MCF 10A (cell line): ENCODE data around the gene SEMA3D. TPM values are rescaled to one million over a fixed set of nuclear protein-coding genes. Genes with fewer than 3 reads are reported as not detected.

ENCODE experiments used
- BruUV-seq: library from RNA; stranded (reverse); fragments of 400-500 nt; replicated peaks from 2 replicates; lab custom pipeline; 2021; lab: Mats Ljungman, UMichigan
- CTCF ChIA-PET: fragments of 300-600 bp; sonication (Branson Sonifier 250); formaldehyde crosslinking; extraction: SDS; loops from one replicate; lab custom pipeline; 2021; ENCODE audit warnings: antibody characterized with exemption, inconsistent platforms; lab: Yijun Ruan, JAX
- POLR2A ChIA-PET: fragments of 300-600, 350-650 bp; sonication (Branson Sonifier 250); formaldehyde crosslinking; extraction: SDS; loops from one replicate; lab custom pipeline; 2020; ENCODE audit warnings: antibody characterized with exemption, inconsistent platforms; lab: Yijun Ruan, JAX
- DNase-seq: peaks from one replicate; pipeline ENCODE4 v3.0.0-alpha.2; 2018; ENCODE audit not compliant: unreplicated experiment
- H3K27ac Mint-ChIP-seq: one replicate; pipeline ENCODE4 v1.8.0; 2022; ENCODE audit warnings: mild to moderate bottlenecking, low read depth, mixed read lengths; ENCODE audit not compliant: unreplicated experiment
- H3K27me3 Mint-ChIP-seq: one replicate; pipeline ENCODE4 v1.8.0; 2022; ENCODE audit warnings: mixed read lengths; ENCODE audit not compliant: insufficient read depth, unreplicated experiment
- H3K36me3 Mint-ChIP-seq: one replicate; pipeline ENCODE4 v1.8.0; 2022; ENCODE audit warnings: mild to moderate bottlenecking, moderate library complexity, mixed read lengths; ENCODE audit not compliant: insufficient read depth, unreplicated experiment
- H3K4me1 Mint-ChIP-seq: one replicate; pipeline ENCODE4 v1.8.0; 2022; ENCODE audit warnings: mixed read lengths; ENCODE audit not compliant: insufficient read depth, unreplicated experiment
- H3K4me3 Mint-ChIP-seq: one replicate; pipeline ENCODE4 v1.8.0; 2022; ENCODE audit warnings: mild to moderate bottlenecking, moderate library complexity, mixed read lengths; ENCODE audit not compliant: unreplicated experiment
- H3K9me3 Mint-ChIP-seq: one replicate; pipeline ENCODE4 v1.8.0; 2022; ENCODE audit warnings: mixed read lengths; ENCODE audit not compliant: unreplicated experiment
- intact Hi-C: fragments of 100-400 bp; cut with micrococcal nuclease; formaldehyde crosslinking; loops from 2 replicates; pipeline ENCODE4 v1.14.1; 2022
- total RNA-seq: library from RNA; stranded (reverse); gene quantifications from 2 replicates; pipeline ENCODE4 v1.2.3, GENCODE V29; 2022
- TF ChIP-seq, protein P1 (sequence below): fragments of 200-600 bp; IDR thresholded peaks from one replicate; pipeline ENCODE4 v1.8.0; 2022; ENCODE audit warnings: antibody characterized with exemption, mild to moderate bottlenecking; ENCODE audit not compliant: unreplicated experiment

The SEMA3D gene
- total RNA-seq, 1 experiment from 2014 or later, result not detected

GRCh38 chr7:85079434-85079833 is 107.4 kb downstream of the SEMA3D start:
- intact Hi-C loops, result no loop called here

DNA sequence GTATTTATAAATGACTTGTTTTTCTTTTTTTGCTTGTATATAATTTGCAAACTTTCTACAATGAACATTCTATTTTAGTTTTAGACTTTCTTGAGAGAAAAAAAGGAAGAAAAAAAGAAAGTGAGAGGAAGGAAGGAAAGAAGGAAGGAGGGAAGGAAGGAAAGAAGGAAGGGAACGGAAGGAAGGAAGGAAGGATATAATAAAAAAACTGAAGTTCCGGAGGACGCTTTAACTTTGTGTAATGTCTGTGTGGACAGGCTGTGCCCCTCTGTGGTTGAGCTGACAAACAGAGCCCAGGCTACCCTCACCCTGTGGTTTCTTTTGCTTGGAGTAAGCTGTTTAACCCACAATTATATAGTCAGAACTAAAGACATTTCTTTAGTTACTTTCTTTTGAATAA is 108.7 kb downstream of the SEMA3D start:
- Mint-ChIP-seq H3K27me3 (peaks cover 31% of the 10 kb centered on the region), H3K27ac (no peak overlapping the region), H3K9me3 (no peaks in the 10 kb centered on the region), H3K4me1 (no peaks in the 10 kb centered on the region), H3K36me3 (no peaks in the 10 kb centered on the region), H3K4me3 (no peak overlapping the region)
- no TSS peak for BruUV-seq
- TF ChIP-seq, protein P1, sequence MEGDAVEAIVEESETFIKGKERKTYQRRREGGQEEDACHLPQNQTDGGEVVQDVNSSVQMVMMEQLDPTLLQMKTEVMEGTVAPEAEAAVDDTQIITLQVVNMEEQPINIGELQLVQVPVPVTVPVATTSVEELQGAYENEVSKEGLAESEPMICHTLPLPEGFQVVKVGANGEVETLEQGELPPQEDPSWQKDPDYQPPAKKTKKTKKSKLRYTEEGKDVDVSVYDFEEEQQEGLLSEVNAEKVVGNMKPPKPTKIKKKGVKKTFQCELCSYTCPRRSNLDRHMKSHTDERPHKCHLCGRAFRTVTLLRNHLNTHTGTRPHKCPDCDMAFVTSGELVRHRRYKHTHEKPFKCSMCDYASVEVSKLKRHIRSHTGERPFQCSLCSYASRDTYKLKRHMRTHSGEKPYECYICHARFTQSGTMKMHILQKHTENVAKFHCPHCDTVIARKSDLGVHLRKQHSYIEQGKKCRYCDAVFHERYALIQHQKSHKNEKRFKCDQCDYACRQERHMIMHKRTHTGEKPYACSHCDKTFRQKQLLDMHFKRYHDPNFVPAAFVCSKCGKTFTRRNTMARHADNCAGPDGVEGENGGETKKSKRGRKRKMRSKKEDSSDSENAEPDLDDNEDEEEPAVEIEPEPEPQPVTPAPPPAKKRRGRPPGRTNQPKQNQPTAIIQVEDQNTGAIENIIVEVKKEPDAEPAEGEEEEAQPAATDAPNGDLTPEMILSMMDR, result no peak
- ChIA-PET CTCF (no interaction called here), POLR2A (no interaction called here)
- intact Hi-C loops, result no loop called here
- no peak for DNase-seq

More at GRCh38 chr7:85079434-85079833, 107.4 kb downstream of the SEMA3D start:
- ChIA-PET POLR2A (no interaction called here), CTCF (no interaction called here)
- Mint-ChIP-seq H3K9me3 (no peaks in the 10 kb centered on the region), H3K4me3 (no peak overlapping the region), H3K36me3 (no peaks in the 10 kb centered on the region), H3K4me1 (no peaks in the 10 kb centered on the region), H3K27ac (no peak overlapping the region), H3K27me3 (peaks cover 32% of the 10 kb centered on the region)
- no TSS peak for BruUV-seq
- TF ChIP-seq, protein P1, result no peak
- DNase-seq, result no peak

DNA sequence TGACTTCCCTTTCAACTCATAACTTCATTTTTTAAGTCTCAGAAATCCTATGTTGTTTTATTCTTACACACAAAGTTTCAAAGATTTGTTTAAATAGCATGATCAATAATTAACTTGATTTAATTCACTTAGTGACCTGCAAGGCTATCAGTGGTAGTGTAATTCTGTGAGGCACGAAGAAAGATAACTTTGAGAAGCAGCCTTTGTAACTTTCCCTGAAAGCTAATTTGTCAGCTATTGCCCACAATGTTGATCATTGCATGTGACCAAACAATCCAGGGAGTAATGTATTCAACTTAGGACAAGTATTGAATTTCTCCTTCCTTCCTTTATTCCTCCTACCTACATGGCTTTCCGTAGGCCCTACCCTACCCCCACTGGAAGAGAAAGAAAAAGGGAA is 111.0 kb downstream of the SEMA3D start:
- ChIA-PET CTCF (interaction anchor here (1.0 kb wide), 1 partner anchor 34 kb away, joined by 3 read pairs; no protein-coding TSS in a partner anchor), POLR2A (no interaction called here)
- intact Hi-C loops, result no loop called here
- Mint-ChIP-seq H3K9me3 (no peaks in the 10 kb centered on the region), H3K4me3 (no peak overlapping the region), H3K27me3 (peaks cover 31% of the 10 kb centered on the region), H3K36me3 (no peaks in the 10 kb centered on the region), H3K4me1 (no peaks in the 10 kb centered on the region), H3K27ac (no peak overlapping the region)
- no TSS peak for BruUV-seq
- no peak for DNase-seq
- TF ChIP-seq, protein P1, result no peak

DNA sequence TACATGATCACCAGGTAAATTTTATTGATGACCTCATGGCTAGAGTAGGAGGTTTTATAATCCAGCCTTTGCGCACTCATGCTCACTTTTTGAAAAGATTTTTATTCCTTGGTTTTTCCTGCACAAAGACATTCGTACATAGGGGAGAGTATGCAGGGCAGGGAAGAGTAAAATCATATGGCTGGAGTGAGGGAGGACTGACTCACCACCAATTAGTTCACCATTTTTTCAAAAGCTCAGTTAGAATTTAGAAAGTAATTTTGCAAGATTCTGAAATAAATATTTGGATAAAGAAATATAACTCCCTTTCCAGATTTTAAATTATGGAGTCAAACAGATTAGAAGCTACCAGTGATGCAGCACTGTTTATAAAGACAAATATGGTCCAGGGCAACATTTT is 111.9 kb downstream of the SEMA3D start:
- Mint-ChIP-seq H3K4me3 (no peak overlapping the region), H3K4me1 (no peaks in the 10 kb centered on the region), H3K27ac (no peak overlapping the region), H3K36me3 (no peaks in the 10 kb centered on the region), H3K9me3 (no peaks in the 10 kb centered on the region), H3K27me3 (peaks cover 24% of the 10 kb centered on the region)
- ChIA-PET POLR2A (interaction anchor here (0.7 kb wide), 1 partner anchor 9 kb away, joined by 3 read pairs; no protein-coding TSS in a partner anchor), CTCF (interaction anchor here (0.5 kb wide), 1 partner anchor 1295 kb away, joined by 3 read pairs; no protein-coding TSS in a partner anchor)
- BruUV-seq, result no TSS peak
- DNase-seq, result no peak
- intact Hi-C loops, result no loop called here
- TF ChIP-seq, protein P1, result no peak
